MG63 (cell line): ENCODE measurements around the gene BCL11B. TPM values are rescaled to one million over a fixed set of nuclear protein-coding genes. Genes with fewer than 3 reads are reported as not detected.

Experiments used
- DNase-seq: peaks from one replicate; pipeline ENCODE4 v3.0.0-alpha.2; 2020
- H3K27me3 ChIP-seq: fragments of 250-450 bp; sonication (Bioruptor Pico); 2 replicates; pipeline ENCODE4 v1.5.1; 2020; ENCODE audit warnings: mild to moderate bottlenecking, moderate library complexity
- H3K36me3 ChIP-seq: fragments of 250-450 bp; sonication (Bioruptor Pico); 2 replicates; pipeline ENCODE4 v1.5.1; 2020; ENCODE audit warnings: mild to moderate bottlenecking, moderate library complexity
- H3K4me3 ChIP-seq: fragments of 250-450 bp; sonication (Bioruptor Pico); 2 replicates; pipeline ENCODE4 v1.5.1; 2020; ENCODE audit warnings: mild to moderate bottlenecking, moderate library complexity
- H3K9me3 ChIP-seq: fragments of 250-450 bp; sonication (Bioruptor Pico); 2 replicates; pipeline ENCODE4 v1.5.1; 2020; ENCODE audit warnings: mild to moderate bottlenecking, moderate library complexity
- total RNA-seq: library from RNA; depleted of rRNA; stranded (reverse); fragments of >200 nt; shearing (Covaris generic); gene quantifications from 2 replicates; pipeline ENCODE4 v1.2.3, GENCODE V29; 2014; ENCODE audit warnings: low replicate concordance

Gene BCL11B
- total RNA-seq, 1 experiment from 2014 or later = not detected

DNA sequence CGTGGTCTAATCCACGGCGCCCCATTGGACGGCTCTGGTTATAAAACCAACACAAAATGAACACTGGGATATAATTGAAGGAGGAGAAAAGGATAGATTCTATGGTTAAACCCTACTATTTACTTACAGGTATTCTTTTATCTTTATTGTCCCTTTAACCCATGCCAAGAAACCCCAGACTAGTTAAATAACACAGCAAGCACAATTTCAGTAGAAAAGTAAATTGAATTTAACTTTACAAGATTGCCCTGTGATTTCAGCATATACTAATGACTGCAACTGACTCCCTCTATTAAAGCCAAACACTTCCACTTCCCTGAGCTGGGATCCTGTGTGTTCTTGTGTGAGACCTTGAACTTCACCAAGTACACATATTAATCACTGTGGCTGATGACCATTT is 45.3 kb downstream of the BCL11B start:
- H3K4me3 ChIP-seq = no peak overlapping the region
- H3K27me3 ChIP-seq = no peaks in the 10 kb centered on the region
- DNase-seq = no peak
- no peaks in the 10 kb centered on the region for H3K9me3 ChIP-seq
- H3K36me3 ChIP-seq = no peaks in the 10 kb centered on the region

DNA sequence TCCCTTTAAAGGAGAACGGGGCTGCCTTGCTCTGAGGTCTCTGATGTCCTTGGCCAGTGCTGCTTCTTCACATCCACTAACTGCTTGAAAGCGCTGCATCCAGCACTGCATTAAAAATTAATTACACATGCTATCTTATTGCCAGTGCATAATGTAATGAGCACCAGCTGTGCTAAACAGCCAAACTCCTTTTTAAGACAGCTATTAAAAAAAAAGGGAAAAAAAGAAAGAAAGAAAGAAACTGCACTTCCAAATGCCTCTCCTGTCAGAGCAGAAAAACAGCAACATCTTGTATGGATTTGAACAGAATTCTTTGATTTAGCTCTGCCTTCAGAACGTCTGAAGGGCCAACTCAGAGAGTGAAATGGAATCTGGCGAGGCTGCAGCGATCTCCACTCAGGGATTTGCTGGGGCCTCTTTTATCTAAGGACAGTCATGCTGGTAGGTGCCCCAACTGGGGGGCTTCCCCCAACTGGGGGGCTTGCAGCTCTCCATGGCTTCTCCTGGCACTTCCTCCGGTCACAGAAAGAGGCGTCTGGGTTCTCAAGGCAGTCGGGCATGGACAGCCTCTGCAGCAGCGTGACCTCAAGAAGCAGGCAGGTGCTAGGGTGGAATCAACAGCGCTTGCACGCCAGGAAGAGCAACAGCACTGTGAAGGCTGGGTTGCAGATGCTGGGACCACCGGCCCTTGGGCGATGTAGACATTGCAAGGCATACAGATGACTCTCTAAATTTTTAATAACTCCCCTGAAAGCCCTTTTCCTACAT is 46.4 kb downstream of the BCL11B start:
- Histone ChIP-seq H3K4me3 (no peak overlapping the region), H3K36me3 (no peaks in the 10 kb centered on the region), H3K9me3 (no peaks in the 10 kb centered on the region), H3K27me3 (no peaks in the 10 kb centered on the region)
- no peak for DNase-seq

DNA sequence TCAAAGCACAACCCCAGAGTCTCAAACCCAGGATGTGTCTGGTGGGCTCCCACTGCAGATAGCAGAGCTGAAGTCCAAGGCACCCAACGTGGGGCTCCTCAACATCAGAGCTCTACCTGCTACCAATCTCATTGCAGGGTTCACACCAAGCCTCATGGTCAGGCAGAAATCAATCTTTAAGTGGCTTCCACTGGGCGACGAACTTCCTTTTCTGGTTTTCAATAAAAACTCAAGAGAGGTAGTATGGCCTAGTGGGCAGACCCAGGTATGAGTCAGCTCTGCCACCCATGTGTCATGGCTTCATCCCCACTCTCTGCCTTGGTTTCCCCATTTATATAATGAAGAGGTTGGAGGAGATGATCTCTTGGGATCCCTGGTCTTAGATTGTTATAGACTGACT is 47.0 kb downstream of the BCL11B start:
- H3K36me3 ChIP-seq = no peaks in the 10 kb centered on the region
- H3K4me3 ChIP-seq = no peak overlapping the region
- no peaks in the 10 kb centered on the region for H3K9me3 ChIP-seq
- no peaks in the 10 kb centered on the region for H3K27me3 ChIP-seq
- no peak for DNase-seq

DNA sequence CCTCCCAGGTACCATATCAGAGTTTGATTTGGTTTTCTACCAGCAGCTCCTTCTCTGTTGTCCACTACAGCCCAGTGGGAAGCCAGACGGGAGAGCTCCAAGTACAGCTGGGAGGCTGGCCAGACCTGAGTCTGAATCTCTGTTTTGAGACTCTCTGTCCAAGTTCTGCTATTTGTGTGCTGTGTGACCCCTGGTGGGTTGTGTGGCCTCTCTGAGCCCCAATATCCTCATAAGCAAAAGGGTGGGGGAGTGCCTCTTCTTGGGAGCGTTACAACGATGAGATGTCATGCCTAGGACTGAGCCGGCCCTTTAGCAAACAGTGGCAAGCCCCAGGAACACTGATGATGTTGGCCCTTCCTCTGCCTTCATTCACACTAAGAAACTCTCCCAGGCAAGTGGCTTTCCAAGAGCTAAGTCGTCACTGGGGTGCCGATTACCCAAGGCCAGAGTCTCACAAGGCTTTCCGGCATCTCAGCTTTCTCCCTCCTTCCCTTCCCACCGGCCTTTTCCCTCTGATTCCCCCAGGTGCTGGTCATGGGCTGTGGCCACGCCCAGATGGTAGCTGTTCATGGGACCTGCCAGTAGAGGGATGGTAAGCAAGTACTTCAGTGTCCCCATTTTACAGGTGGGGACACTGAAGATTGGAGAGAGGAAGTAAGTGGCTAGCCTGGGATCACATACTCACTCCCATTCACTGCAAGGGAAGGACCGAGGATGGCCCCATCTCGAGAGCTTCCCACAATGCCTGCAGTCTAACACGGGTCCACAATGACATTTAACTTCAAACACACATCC is 47.7 kb downstream of the BCL11B start:
- no peaks in the 10 kb centered on the region for H3K27me3 ChIP-seq
- H3K9me3 ChIP-seq = no peaks in the 10 kb centered on the region
- no peaks in the 10 kb centered on the region for H3K36me3 ChIP-seq
- no peak for DNase-seq
- no peak overlapping the region for H3K4me3 ChIP-seq

DNA sequence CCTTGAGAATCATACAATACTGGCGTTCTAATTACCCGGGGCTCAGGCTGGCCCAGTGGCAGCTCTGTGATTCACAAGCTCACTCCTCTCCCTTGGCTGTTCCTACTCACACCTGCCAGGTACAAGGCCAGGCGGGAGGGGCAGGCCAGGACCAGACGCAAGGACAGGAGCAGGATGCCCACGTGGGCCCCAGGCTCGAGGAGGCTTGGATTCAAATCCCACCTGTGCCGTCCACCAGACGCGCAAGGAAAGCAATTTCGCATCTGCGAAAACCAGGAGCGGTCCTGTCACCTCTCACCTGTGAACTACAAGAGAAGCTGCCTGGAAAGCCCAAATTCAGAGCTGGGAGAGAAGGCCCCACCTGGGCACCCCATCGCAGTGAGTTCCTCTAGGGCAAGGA is 50.6 kb downstream of the BCL11B start:
- no peak for DNase-seq
- Histone ChIP-seq H3K4me3 (no peak overlapping the region), H3K27me3 (no peaks in the 10 kb centered on the region), H3K36me3 (no peaks in the 10 kb centered on the region), H3K9me3 (no peaks in the 10 kb centered on the region)

DNA sequence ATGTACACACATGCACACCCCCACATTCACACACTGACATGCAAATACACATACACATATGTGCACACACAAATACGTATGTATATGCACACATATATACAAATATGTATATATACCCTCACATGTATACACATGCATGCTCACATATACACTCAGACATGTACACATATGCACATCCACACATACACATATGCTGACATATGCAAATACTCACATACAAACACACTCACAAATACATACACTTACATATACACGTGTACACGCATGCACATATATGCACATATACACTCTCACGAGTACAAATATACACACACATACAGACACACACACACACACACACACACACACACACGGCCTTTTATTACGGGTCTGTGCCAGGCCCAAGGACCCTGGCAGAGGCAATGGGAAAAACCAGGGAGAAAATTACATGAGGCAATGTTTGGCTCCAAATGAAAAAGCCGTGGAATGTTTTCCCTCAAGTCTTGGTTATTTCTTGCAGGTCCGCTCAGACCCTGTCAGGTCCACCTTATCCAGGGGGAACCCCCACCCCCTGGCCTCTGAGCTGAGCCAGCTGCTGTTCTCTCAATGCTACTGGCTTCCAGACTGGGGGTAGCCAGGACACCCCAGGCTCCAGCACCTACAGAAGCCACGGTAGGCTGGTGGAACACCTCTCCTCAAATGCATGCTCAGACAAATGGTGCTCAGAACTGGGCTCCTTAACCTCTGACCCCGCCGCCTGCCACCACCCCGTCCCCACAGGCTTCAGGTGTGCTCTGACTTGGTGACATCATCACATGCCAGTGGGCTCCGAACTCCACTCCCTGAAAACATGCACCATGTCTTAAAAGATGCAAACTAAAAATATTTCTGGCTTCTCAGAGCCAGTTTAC is 54.7 kb downstream of the BCL11B start:
- H3K4me3 ChIP-seq = no peak overlapping the region
- H3K9me3 ChIP-seq = no peaks in the 10 kb centered on the region
- DNase-seq = no peak
- H3K36me3 ChIP-seq = no peaks in the 10 kb centered on the region
- H3K27me3 ChIP-seq = no peaks in the 10 kb centered on the region

DNA sequence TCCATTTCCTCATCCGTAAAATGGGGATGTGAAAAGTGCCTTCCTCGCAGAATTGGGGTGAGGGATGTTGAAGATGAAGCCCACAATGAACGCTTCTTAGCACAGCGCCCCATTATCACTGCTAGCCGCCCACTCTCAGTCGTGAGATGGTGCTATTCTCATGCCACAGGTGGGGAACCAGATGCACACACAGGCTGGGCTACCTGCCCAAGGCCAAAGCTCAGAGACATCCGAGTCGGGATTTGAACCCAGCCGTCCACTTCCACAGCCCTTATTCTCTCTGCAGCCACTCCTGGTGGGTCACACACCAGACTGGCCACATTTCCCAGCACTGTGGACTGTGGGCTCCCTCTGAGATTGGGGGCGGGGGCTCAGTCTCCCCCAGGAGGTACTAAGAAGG is 55.8 kb downstream of the BCL11B start:
- Histone ChIP-seq H3K27me3 (no peaks in the 10 kb centered on the region), H3K9me3 (no peaks in the 10 kb centered on the region), H3K36me3 (no peaks in the 10 kb centered on the region), H3K4me3 (no peak overlapping the region)
- no peak for DNase-seq

DNA sequence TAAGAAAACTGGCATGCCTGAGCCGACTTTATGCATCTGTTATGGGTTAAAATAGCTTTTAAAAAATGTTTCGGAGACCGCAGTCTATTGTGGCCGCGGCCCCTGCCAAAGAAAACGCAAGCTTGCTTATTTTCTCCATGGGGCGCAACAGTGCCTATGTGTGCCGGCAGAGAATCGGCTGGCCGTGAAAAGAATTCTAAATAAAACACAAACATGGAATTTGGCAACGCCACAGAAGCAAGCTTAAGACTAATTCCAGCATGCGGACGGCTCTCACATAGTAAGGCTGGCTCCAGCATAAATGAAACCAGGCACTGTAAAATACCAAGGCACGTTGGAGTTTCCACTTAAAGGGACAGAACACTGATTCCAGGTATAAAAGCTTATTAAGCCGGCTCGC is 56.7 kb downstream of the BCL11B start:
- H3K4me3 ChIP-seq = no peak overlapping the region
- no peaks in the 10 kb centered on the region for H3K36me3 ChIP-seq
- H3K27me3 ChIP-seq = no peaks in the 10 kb centered on the region
- DNase-seq = peak; percentile 82
- H3K9me3 ChIP-seq = no peaks in the 10 kb centered on the region

DNA sequence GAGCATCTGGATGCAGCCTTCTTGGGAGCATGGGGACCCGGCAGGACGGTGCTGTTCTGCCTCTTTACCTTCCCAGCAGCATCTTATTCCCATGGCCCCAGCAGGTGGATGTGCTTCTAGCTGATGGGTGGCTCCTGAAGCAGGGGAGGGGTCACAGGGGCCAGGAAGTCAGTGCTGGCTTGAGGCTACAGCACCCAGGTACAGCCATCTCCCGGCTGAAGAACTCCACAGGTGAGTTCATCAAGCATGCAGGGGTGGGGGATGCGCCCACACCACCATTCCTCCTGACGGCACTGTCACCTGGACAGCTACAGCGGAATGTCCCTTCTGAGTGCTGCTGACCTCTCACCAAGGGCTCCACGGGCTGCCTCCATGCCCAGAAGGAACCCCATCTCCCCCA is 57.3 kb downstream of the BCL11B start:
- no peak overlapping the region for H3K4me3 ChIP-seq
- H3K36me3 ChIP-seq = no peaks in the 10 kb centered on the region
- no peak for DNase-seq
- no peaks in the 10 kb centered on the region for H3K9me3 ChIP-seq
- H3K27me3 ChIP-seq = no peaks in the 10 kb centered on the region

DNA sequence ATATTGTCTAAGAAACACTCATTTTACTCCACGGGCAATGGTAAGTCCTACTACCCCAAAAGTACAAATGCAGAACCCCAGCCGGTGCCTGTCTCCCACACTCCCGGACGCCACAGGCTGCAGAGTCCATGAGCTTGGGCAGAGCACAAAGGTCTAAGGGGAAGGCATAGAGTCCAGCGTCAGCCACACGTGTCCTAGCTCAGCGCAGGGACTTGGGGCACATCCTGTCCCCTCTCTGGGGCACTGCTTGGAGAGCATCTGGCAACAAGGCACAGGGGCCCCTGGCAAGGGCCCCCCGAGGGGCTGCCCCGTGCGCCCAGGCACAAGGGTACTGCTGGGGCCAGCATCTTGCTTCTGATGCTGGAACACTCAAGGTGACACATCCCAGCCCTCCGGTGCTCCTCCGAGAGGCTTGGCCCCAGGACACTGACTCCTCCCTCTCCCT is 58.4 kb downstream of the BCL11B start:
- H3K36me3 ChIP-seq = no peaks in the 10 kb centered on the region
- no peak for DNase-seq
- no peaks in the 10 kb centered on the region for H3K27me3 ChIP-seq
- no peaks in the 10 kb centered on the region for H3K9me3 ChIP-seq
- H3K4me3 ChIP-seq = no peak overlapping the region

DNA sequence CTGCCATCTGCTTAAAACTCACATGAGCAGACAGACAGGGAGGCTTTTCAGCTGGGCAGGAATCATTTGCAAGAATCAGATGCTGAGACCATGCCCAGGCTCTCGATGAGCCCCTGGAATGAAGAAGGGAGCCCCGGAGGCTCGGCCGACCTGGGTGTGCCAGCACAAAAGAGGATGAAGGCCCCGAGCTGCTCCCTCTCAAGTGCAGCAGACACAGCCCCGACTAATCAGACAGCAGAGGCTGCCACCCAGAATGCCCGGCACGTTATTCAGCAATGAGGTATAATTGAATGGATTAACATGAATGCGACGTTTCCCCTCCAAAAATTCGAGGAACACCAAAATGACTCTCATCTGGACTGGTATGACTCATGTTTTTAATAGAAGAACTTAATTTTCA is 58.9 kb downstream of the BCL11B start:
- H3K9me3 ChIP-seq = no peaks in the 10 kb centered on the region
- no peaks in the 10 kb centered on the region for H3K36me3 ChIP-seq
- no peaks in the 10 kb centered on the region for H3K27me3 ChIP-seq
- no peak for DNase-seq
- H3K4me3 ChIP-seq = no peak overlapping the region

DNA sequence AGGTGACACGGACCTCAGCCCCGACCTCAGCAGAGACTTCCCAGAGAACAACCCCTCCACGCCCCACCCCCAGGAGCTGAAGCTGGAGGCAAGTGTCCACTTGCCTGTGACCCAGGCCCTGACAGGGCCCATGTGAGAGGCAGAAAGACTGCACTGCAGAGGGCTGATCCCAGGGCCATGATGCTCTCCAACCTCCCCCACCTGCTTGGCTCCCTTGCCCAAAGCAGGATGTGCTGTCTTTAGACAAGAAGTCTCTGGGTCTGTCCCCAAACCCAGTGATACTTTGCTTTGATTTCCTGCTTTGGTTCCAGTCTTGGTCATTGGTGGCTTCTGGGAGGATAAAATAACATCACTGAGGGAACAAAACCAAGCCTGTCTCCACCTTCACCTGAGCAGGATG is 59.4 kb downstream of the BCL11B start:
- no peak overlapping the region for H3K4me3 ChIP-seq

DNA sequence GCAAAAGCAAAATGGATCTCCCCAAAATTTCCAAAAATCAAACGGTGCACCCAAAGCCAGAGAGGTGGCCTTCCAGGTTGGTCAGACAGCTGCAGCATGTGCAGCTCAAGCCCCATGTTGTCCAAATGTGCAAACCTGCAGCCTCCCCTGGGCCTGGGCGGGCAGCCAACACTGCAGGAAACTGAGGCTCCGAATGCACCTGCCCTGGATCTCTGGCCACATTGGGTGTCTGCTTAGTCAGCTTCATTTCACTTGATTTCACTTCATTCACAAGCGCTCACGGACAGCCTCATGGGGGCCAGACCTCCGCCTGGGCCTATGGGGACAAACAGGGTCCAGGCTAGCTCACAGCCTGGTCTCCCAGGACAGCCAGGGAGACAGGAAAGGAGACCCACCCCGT is 59.8 kb downstream of the BCL11B start:
- Histone ChIP-seq H3K4me3 (no peak overlapping the region), H3K36me3 (no peaks in the 10 kb centered on the region), H3K27me3 (no peaks in the 10 kb centered on the region), H3K9me3 (no peaks in the 10 kb centered on the region)
- DNase-seq = no peak

More for the DNA sequence above, 59.4 kb downstream of the BCL11B start:
- H3K36me3 ChIP-seq = no peaks in the 10 kb centered on the region
- DNase-seq = no peak
- H3K27me3 ChIP-seq = no peaks in the 10 kb centered on the region
- H3K9me3 ChIP-seq = no peaks in the 10 kb centered on the region

DNA sequence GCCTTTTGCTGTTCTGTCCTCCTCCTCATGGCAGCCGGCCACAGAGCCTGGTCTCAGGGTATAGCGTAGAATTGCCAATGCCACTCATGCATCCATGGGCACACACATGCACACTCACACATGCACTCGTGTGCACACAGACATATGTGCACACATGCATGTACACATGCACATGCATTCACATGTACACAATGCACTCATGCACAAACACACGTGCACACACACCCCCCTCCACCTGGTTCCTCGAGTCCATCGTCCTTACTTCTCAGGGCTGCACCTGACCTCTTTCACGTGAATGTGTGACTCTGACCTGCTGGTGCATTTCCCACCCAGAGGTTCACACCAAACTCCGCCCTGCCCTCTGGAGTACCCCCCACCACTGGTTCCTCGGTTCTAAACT is 60.6 kb downstream of the BCL11B start:
- Histone ChIP-seq H3K4me3 (no peak overlapping the region), H3K36me3 (no peaks in the 10 kb centered on the region), H3K27me3 (no peaks in the 10 kb centered on the region), H3K9me3 (no peaks in the 10 kb centered on the region)
- no peak for DNase-seq

DNA sequence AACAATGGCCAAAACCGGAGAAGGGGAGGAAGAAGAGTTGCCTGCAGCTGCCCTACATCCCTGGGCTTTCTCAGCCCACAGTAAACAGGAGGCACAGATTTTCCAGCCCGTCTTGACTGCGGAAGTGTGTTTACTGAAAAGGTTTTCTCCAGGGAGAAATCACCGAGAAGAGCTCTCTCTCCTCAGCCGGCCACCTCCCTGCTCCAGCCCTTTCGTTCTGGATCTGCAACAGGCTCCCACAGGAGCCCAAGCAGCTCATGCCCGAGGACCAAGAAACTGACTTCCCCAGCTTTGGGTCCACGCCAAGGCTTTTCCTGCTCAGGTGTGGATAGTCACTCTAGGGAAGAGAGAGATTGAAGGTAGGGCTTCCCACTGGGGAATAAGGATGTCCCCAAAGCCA is 61.7 kb downstream of the BCL11B start:
- no peak for DNase-seq
- H3K36me3 ChIP-seq = no peaks in the 10 kb centered on the region
- H3K27me3 ChIP-seq = no peaks in the 10 kb centered on the region
- no peaks in the 10 kb centered on the region for H3K9me3 ChIP-seq
- H3K4me3 ChIP-seq = no peak overlapping the region

DNA sequence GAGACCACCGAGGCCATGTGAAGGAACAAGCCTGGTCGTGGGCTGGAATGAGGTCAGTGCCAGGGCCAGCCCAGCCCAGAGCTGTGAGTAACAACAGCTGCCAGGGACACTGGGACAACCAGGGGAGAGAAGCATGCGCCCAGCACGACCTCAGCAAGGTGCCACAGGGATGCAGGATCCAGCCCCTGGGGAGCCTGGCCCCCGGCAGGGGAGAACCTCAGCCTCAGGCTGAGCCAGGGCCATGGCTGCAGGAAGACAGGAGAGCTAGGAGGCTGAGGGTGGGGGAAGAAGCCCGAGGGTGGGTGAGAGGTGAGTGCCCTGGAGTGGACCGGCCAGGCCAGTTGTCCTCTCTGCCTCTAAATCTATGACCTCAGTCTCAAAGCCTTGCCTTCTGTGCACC is 62.6 kb downstream of the BCL11B start:
- Histone ChIP-seq H3K4me3 (no peak overlapping the region), H3K36me3 (no peaks in the 10 kb centered on the region), H3K27me3 (no peaks in the 10 kb centered on the region), H3K9me3 (no peaks in the 10 kb centered on the region)
- DNase-seq = no peak

DNA sequence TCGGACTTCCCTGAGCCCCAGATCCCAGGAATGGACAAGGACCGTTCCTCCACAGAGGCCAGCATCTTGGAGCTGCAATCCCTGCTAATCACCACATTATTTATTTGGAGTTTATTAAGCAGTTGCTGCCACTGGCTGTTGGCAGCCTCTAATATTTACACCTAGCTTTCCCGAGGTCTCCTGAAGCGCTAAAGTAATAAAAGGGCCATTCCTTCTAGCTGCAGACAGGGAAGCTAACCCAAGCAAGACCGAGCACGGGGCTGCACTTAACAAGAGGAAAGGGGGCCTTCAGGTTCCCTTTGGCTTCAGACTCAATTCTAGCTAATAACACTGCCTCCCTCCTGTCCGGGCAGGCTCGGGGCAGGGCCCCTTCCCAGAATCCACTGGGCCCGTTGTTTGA is 63.7 kb downstream of the BCL11B start:
- H3K4me3 ChIP-seq = no peak overlapping the region
- DNase-seq = no peak
- H3K27me3 ChIP-seq = no peaks in the 10 kb centered on the region
- H3K36me3 ChIP-seq = no peaks in the 10 kb centered on the region
- H3K9me3 ChIP-seq = no peaks in the 10 kb centered on the region
